GM19438 (cell line): ENCODE results near the gene ARHGAP18.

Source experiments
- ATAC-seq: cut with Tn5 transposase; IDR thresholded peaks from one replicate; pipeline ENCODE4 v1.9.1; 2021; ENCODE audit warnings: low read depth; ENCODE audit not compliant: unreplicated experiment

ARHGAP18 gene

GRCh38 chr6:129623008-129623732 lies 86.8 kb downstream of the ARHGAP18 start:
- no peak for ATAC-seq

DNA sequence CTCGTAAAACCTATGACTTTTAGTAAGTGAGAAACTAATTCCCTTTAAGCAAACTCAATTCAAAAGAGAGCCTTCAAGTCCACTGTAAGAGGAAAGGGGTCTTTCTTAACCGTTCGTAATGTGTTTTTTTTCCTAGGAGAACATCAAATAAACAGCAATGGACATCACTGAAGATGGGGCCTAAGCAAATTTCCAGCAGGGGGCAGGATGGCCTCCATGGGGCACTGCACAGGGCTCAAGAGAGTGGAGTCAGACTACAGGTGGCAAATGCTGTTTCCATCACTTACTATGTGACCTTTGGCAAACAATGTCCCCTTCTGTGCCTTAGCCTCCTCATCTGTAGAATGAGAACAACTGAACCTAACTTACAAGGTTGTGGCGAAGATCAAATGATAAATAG lies 88.7 kb downstream of the ARHGAP18 start:
- no peak for ATAC-seq

DNA sequence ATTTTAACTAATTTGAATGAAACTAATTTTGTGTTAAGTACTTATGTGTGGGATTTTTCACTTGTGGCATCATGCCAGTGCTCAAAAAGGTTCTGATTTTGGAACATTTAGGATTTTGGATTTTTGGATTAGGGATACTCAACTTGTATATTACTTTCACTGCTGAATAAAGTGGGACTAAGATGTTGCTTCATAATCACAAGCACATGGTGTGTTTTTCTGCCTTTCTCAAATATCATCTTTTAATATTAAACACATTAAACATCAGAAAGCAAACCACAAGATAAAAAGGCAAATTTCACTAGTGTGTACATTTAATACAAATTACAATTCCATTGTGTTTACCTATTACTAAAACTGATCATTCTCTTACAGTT lies 89.8 kb downstream of the ARHGAP18 start:
- ATAC-seq = no peak

DNA sequence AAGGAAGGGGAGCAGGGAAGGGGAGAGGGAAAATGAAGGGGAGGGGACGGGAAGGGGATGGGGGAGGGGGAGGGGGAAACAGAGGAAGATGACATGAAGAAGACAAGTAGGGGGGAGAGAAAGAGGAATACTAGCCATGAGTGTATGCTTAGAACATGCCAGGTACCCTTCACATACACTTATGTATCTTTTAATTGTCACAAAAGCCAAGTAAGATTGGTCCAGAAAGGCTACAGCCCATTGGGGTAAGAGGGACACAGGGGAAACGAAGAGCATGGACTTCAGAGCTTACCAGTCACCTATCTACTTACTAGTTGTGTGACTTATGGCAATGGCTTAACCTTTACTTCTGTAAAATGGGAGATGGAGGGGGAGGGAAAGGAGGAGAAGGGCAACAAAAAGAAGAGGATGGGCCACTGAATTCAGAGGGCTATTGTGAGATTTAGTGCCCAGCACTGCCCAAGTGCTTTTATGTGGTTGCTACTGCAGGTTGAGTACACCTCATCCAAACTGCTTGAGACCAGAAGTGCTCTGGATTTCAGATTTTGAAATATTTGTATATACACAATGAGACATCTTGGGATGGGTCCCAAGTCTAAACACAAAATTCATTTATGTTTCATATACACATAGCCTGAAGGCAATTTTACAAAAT lies 90.3 kb downstream of the ARHGAP18 start:
- no peak for ATAC-seq

DNA sequence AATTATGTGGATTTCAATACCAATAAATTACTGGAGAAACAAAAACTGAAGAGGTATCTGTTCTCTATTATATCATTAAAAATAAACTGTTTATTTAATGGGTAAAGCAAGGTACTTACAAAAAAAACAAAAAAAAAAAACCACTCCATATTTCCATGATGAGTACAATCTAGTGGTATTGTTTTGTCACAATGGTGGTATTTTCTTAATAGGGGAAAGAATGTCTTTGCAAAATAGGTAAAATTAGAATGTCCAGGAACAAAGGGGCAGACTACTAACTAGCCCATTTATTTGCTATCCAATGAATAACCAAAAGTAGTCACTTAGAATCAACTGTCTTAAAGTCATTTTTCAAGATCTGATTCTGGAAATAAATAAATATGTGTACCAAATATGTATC lies 92.0 kb downstream of the ARHGAP18 start:
- no peak for ATAC-seq

DNA sequence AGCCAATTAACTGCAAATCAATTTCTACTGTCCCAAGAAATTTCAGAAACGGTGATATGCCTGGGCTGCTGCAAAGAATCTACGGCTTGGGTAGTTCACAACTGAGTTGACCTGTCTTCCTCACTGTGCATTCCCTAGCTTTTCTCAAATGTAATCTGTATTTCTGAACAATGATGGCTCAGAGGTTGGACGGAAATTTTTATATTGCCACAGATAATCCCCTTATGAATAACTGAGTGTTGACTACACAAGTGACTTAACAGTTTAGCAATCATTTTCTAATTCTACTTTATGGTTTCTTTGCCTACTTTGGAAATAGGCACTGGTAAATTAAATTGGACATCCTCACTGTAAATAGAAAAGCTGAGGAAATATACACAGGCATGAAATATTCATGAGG lies 94.5 kb downstream of the ARHGAP18 start:
- no peak for ATAC-seq

DNA sequence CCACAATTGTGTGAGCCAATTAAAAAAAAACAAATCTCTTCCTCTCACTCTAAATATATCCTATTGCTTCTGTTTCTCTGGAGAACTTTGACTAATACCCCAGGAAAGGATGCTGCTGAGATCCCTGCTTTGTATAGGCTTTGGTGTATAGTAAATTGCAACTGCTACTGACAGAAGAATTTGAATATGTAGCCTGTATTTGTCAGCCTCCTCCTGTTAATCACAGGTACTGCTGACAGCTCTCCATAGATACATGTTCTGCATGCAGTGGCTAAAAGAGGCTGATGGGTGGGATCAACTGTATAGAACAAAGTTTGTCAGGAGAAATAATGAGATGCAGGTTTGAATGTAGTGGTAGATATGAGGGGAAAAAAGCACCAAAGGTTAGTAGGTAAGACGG lies 95.0 kb downstream of the ARHGAP18 start:
- no peak for ATAC-seq

- ATAC-seq = no peak
These were observed 95.5 kb downstream of the ARHGAP18 start for GRCh38 chr6:129614464-129614863.

GRCh38 chr6:129612440-129612839 lies 97.5 kb downstream of the ARHGAP18 start:
- ATAC-seq = no peak

GRCh38 chr6:129609635-129610034 lies 100.3 kb downstream of the ARHGAP18 start:
- no peak for ATAC-seq

DNA sequence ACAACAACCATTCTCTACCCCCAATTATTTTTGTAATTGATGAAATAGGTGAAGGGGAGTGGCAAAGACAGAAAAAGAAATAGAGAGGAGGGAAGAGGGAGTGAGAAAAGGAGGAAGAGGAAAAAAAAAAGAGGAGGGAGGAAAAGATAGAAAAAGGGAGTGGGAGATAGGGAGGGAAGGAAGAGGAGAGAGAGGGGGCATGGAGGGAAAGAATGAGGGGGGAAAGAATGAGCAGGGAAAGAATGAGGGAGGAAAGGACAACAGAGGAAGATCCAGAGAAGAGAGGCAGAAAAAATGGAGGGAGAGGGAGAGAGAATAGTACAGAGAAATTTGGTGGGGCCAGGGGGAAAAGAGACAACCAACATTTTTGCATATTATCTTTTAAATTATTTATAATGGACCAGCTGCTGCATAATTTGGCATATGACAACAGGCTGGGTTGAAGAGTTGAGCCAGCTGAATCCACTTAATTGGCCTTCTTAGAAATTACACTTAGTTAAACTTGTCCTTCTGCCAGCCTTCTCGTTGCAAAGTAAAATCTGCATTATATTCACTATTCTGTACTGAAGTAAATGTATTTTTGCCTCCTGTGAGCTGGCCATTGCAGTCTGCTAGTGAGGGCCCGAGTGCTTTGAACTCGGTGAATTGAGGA lies 101.0 kb downstream of the ARHGAP18 start:
- ATAC-seq = no peak

DNA sequence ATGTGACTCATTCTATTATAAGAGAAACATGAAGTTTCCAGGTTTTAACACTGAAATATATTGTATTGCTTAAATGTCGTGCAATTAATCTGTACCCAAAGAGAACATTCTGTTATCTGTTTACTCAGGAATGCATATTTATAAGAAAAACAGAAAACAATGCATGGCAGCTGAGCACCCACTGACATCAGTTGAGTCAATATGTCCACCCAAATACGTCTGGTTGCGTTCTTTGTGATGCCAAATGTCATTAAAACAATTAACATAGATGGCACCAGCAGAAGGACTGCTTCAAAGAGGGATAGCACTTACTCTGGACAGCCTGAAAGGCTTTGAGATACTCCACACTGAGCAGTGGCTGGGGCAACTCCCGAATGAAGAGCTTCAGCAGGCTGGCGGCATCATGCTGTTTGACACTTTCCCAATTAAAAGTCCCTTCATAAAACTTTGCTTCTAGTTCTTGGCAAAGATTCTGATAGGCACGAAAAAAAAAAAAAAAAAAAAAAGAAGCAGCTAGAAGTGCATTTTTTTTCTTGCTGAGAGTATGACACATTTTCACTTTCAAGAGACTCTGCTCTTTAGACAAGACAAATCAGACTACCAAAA lies 102.3 kb downstream of the ARHGAP18 start:
- no peak for ATAC-seq

DNA sequence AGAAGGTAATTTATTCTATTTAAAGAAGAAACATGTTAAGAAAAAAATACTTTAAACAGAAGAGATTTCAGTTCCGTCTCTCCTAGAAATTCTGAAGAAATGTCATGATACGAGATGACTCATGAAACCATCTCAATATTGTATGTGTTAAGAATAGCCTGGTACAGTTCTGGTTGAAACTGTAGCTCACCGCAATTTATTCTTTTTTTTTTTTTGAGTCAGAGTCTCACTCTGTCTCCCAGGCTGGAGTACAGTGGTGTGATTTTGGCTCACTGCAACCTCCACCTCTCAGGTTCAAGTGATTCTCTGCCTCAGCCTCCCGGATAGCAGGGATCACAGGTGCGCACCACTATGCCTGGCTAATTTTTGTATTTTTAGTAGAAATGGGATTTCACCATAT lies 103.3 kb downstream of the ARHGAP18 start:
- ATAC-seq = no peak

- ATAC-seq = no peak
These were observed 104.0 kb downstream of the ARHGAP18 start for GRCh38 chr6:129605967-129606366.

DNA sequence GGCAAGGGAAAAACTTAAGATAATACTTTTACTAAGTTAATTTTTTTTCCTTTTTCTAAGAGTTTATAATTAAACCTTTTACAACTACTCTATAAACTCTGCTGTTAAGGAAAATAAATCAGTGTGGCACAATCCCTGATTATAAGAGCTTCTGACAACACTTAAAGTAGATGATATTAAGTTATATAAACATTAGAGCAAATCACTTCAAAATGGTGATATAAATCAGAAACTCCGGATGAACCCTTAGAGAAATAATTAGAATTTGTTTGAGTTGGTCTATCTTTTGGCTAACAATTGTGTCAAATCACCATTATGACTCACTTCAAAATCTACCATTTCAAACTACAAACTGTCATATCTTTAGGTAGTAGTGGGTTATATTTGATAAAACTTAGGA lies 104.9 kb downstream of the ARHGAP18 start:
- ATAC-seq = no peak

DNA sequence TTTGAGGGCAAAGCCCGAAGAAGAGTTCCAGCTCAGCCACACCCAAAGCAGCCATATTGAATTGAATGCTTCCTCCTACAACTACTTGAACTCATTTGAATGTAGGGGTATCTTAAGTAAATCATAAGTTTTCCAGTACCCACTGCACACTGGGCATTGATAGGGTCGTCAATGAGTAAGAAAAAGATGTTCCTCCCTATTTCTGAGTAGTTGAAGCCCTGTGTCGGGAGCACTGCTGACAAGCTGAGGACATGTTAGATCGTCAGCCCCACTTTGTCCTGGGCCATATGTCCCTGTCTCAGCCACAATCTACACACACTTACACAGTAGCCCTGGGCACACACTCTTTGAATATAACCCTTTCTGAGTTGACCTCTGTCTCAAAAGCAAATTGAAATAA lies 105.7 kb downstream of the ARHGAP18 start:
- no peak for ATAC-seq

GRCh38 chr6:129603741-129604140 lies 106.2 kb downstream of the ARHGAP18 start:
- no peak for ATAC-seq

DNA sequence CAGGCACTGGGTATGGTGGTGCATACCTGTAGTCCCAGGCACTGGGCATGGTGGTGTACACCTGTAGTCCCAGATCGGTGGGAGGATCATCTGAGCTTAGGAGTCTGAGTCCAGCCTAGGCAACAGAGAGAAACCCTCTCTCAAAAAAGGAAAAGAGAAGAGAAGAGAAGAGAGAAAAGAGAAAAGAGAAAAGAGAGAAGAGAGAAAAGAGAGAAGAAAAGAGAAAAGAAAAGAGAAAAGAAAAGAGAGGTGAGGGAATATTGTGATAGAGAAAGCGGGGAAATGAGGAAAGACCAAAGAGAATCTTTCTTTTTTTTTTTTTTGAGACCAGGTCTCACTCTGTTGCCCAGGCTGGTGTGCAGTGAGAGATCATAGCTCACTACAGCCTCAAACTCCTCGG lies 108.7 kb downstream of the ARHGAP18 start:
- no peak for ATAC-seq

GRCh38 chr6:129599467-129599866 lies 110.5 kb downstream of the ARHGAP18 start:
- no peak for ATAC-seq

DNA sequence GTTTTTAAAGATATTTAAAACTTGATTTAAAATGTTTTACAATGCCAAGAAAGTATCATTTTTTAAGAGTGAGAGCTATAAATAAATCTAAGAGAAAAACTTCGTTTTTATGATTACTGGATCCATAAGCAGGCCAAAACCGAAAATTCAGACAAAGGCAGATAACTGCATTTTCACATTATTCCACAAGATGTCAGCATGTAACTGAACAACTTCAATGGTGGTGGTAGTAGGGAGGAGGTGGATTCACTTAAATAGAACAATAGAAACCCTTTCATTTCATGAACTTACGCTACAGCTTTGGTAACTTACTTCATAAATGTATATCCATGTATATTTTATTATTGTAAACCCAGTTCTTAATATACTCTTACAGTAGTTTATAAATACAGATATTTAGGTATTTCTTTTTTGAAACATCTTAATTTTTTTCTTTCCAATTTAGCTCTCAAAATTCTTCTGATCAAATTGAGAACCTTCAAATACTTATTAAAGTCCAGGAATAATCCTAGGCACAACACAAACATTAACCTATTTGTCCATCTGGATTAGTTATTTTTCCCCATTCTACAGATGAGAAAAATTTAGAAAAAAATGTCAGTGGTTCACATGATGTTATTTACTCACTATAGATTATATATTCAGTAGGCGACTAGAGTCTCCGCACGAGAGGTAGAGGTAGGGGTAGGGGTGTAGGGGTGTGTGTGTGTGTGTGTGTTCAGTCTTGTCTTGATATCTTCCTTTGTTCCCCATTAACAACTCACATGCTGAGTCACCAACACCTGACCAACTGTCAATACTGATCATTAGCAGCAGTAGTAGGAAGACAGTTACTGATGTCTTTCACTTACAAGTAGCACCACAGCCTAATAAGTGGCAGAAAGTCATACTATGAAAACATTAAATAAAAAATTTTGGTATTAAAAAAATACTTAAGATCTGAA lies 111.5 kb downstream of the ARHGAP18 start:
- no peak for ATAC-seq
